GM21529 (cell line): ENCODE measurements around the gene TMEM30B.
"Not testable (repeated sequence)": the region's sequence is repeated elsewhere in the genome, so short reads cannot be mapped to it uniquely, and the experiment has no call there.

Experiments used
- ATAC-seq: cut with Tn5 transposase; IDR thresholded peaks from one replicate; pipeline ENCODE4 v1.9.1; 2021; ENCODE audit not compliant: unreplicated experiment

The TMEM30B gene, protein sequence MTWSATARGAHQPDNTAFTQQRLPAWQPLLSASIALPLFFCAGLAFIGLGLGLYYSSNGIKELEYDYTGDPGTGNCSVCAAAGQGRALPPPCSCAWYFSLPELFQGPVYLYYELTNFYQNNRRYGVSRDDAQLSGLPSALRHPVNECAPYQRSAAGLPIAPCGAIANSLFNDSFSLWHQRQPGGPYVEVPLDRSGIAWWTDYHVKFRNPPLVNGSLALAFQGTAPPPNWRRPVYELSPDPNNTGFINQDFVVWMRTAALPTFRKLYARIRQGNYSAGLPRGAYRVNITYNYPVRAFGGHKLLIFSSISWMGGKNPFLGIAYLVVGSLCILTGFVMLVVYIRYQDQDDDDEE

GRCh38 chr14:61281186-61281947 is at the start of gene TMEM30B:
Gene TMEM30B, minus strand, starts transcription at chr14:61281338. Its CDS starts 191 bp downstream, at chr14:61281147.
- ATAC-seq = no peak

GRCh38 chr14:61330511-61330910 is 49.4 kb upstream of the TMEM30B start:
- ATAC-seq = no peak

GRCh38 chr14:61329478-61330051 is 48.4 kb upstream of the TMEM30B start:
- no peak for ATAC-seq

- no peak for ATAC-seq
Observed at GRCh38 chr14:61328626-61329262, 47.6 kb upstream of the TMEM30B start.

- ATAC-seq = no peak
Observed at GRCh38 chr14:61326847-61327246, 45.7 kb upstream of the TMEM30B start.

DNA sequence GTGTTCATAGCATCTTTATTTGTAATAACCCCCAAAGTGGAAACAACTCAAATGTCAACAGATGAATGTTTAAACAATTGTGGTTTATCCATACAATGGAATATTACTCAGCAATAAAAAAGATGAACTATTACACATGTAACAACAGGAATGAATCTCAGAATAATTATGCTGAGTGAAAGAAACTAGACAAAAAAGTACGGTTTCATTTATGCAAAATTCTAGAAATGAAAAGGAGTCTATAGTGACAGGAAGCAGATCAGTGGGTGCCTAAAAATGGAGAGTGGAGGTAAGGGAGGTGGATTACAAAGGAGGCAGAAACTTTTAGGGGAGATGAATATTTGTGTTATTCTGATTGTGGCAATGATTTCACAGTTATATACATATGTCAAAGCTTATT is 45.0 kb upstream of the TMEM30B start:
- no peak for ATAC-seq

DNA sequence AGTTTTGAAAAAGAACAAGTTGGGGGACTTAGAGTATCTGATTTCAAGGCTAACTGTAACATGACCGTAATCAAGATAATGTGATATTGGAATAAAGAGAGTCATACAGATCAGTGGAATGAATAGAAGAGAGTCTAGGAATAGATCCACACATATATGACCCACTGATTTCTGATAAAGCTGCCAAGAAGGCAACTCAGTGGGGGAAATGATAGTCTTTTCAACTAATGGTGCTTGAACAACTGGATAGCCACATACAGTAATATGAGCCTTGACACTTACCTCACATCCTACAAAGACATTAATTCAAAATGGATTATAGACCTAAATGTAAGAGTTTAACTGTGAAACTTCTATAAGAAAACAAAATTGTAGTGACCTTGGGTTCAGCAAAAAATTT is 44.0 kb upstream of the TMEM30B start:
- no peak for ATAC-seq

DNA sequence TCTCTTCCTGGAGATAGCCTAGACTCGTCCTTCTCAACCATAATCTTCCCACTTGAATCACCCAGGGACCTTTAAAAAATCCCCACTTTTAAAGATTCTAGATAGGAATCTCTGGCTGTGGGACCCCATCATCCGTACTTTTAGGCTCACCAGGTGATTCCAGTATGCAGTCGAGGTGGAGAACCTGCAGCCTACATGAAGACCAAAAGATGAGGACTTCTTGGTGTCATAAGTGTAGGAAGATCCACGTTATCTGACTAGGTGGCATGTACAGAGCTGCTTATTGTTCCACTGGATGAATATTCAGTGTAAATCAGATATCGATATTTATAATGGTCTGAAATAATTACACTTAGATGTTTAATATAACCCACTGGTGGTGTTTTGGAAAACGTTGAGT is 42.8 kb upstream of the TMEM30B start:
- ATAC-seq = no peak

- ATAC-seq = no peak
Observed at GRCh38 chr14:61322799-61323290, 41.7 kb upstream of the TMEM30B start.

GRCh38 chr14:61322011-61322798 is 41.1 kb upstream of the TMEM30B start:
- ATAC-seq = no peak

- ATAC-seq = no peak
Observed at GRCh38 chr14:61321385-61322010, 40.4 kb upstream of the TMEM30B start, which contains the start of gene PRKCH. Gene PRKCH, plus strand, starts transcription at chr14:61321579. Its CDS starts 523 bp downstream, at chr14:61322102.

GRCh38 chr14:61320806-61321384 is 39.8 kb upstream of the TMEM30B start:
- no peak for ATAC-seq

DNA sequence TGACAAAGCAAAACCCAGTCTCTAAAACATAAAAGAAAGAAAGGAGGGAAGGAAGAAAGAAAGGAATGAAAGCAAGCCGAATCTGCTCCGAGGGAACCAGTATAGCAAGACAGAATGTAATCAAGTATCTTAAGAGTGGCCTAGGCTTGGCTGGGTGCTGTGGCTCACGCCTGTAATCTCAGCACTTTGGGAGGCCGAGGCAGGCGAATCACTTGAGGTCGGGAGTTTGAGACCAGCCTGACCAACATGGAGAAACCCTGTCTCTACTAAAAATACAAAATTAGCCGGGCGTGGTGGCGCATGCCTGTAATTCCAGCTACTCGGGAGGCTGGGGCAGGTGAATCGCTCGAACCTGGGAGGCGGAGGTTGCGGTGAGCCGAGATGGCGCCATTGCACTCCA is 39.0 kb upstream of the TMEM30B start:
- ATAC-seq = not testable (repeated sequence)

DNA sequence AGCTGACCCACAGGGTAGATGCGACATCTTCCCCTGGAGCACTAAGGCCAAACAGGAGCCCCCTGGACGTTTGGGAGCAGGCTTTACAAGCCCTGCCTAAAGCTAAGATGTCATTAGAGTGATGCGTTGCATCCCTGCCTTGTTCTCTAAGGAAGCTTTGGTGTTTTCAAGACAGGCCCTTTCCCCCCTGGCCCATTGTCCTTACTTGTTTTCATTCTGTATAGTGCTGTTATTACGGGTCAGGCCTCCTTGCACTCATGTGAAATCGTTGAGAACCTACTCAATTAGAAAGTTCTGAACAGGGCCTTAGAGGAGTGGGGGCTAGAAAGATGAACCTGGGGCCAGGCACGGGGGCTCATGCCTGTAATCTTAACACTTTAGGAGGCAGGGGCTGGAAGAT is 38.6 kb upstream of the TMEM30B start:
- ATAC-seq = no peak

GRCh38 chr14:61319086-61319485 is 37.9 kb upstream of the TMEM30B start:
- no peak for ATAC-seq

GRCh38 chr14:61315313-61315712 is 34.2 kb upstream of the TMEM30B start:
- ATAC-seq = no peak

- not testable (repeated sequence) for ATAC-seq
Observed at GRCh38 chr14:61308701-61309100, 27.6 kb upstream of the TMEM30B start.

- ATAC-seq = no peak
Observed at GRCh38 chr14:61308198-61308597, 27.1 kb upstream of the TMEM30B start.

DNA sequence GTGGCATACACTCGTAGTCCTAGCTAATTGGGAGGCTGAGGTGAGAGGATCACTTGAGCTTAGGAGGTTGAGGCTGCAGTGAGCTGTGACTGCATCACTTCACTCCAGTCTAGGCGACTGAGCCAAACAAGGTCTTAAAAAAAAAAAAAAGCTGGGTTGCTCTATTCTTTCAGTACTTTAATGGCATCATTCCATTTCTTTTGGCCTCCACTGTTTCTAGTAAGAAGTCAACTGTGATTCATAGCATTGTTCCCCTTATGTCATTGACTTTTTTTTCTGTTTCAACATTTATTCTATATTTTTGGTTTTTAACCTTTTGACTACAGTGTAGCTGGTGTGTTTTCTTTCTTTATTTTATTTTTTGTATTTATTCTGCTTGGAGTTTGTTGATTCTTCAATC is 23.6 kb upstream of the TMEM30B start:
- no peak for ATAC-seq

DNA sequence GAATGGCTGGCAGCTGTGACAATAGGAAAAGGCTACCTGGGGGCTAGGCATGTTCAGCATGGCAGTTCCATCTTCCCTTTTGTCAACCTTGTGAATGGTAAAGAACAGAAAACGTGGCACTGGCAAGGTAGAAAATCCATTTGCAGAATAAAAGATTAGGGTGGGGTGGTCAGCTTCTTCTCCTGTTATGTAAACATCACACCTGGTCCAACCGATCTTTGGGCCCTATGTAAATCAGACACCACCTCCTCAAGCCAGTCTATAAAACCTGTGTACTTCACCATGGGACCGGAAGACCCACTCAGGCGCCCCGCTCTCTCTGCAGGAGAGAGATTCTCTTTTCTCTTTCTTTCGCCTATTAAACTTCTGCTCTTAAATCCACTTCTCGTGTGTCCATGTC is 19.6 kb upstream of the TMEM30B start:
- no peak for ATAC-seq
